PC-3 (cell line): ENCODE results near the gene EXOC4. TPM values are rescaled to one million over a fixed set of nuclear protein-coding genes. Genes with fewer than 3 reads are reported as not detected.

ENCODE experiments used
- ATAC-seq: fragments of 200-7000 bp; cut with Tn5 transposase; 2 replicates; pipeline ENCODE4 v1.9.1; 2020; ENCODE audit warnings: mild to moderate bottlenecking, moderate library complexity
- BruUV-seq: library from RNA; stranded (reverse); fragments of 400-500 nt; replicated peaks from 2 replicates; lab custom pipeline; 2021; lab: Mats Ljungman, UMichigan
- CTCF ChIA-PET: fragments of 300-600 bp; sonication (Branson Sonifier 250); formaldehyde crosslinking; loops from one replicate; lab custom pipeline; 2022; ENCODE audit warnings: antibody characterized with exemption; lab: Charles Lee
- POLR2A ChIA-PET: fragments of 300-600 bp; sonication (Branson Sonifier 250); formaldehyde crosslinking; loops from one replicate; lab custom pipeline; 2022; ENCODE audit warnings: antibody characterized with exemption; ENCODE audit not compliant: unreplicated experiment; lab: Charles Lee
- DNase-seq: peaks from one replicate; pipeline ENCODE4 v3.0.0-alpha.2; 2015
- H2AFZ ChIP-seq: fragments of 300-600 bp; sonication (generic); 2 replicates; pipeline ENCODE4 v1.6.0; 2016; ENCODE audit warnings: antibody characterized with exemption, low read length
- H3F3A ChIP-seq: fragments of 300-600 bp; sonication (generic); one replicate; pipeline ENCODE4 v1.6.0; 2017; ENCODE audit warnings: antibody characterized with exemption, low read length, control low read depth, mild to moderate bottlenecking; ENCODE audit not compliant: unreplicated experiment
- H3K27ac ChIP-seq: fragments of 300-600 bp; sonication (generic); 2 replicates; pipeline ENCODE4 v1.5.1; 2016; ENCODE audit warnings: mild to moderate bottlenecking, low read length
- H3K27me3 ChIP-seq: fragments of 300-600 bp; sonication (generic); 2 replicates; pipeline ENCODE4 v1.6.1; 2016; ENCODE audit warnings: low read length, mixed read lengths
- H3K36me3 ChIP-seq: fragments of 300-600 bp; sonication (generic); 2 replicates; pipeline ENCODE4 v1.6.1; 2016; ENCODE audit warnings: low read depth, mixed run types, low read length, mixed read lengths
- H3K4me1 ChIP-seq: fragments of 300-600 bp; sonication (generic); 2 replicates; pipeline ENCODE4 v1.5.1; 2016; ENCODE audit warnings: low read length; ENCODE audit not compliant: insufficient read depth
- H3K4me2 ChIP-seq: fragments of 300-600 bp; sonication (generic); 2 replicates; pipeline ENCODE4 v1.6.0; 2016; ENCODE audit warnings: low read length
- H3K4me3 ChIP-seq: fragments of 300-600 bp; sonication (generic); 2 replicates; pipeline ENCODE4 v1.5.1; 2016; ENCODE audit warnings: mild to moderate bottlenecking, low read length, mixed read lengths
- H3K79me2 ChIP-seq: fragments of 300-600 bp; sonication (generic); 2 replicates; pipeline ENCODE4 v1.6.1; 2017; ENCODE audit warnings: low read length, mixed read lengths
- H3K9ac ChIP-seq: fragments of 300-600 bp; sonication (generic); 2 replicates; pipeline ENCODE4 v1.6.0; 2016; ENCODE audit warnings: mild to moderate bottlenecking, low read length
- H3K9me2 ChIP-seq: fragments of 300-600 bp; sonication (generic); replicated peaks from 2 replicates; pipeline ENCODE4 v1.6.1; 2016; ENCODE audit warnings: mixed run types, low read length, mixed read lengths
- H3K9me3 ChIP-seq: fragments of 300-600 bp; sonication (generic); 2 replicates; pipeline ENCODE4 v1.6.1; 2016; ENCODE audit warnings: low read length, mixed read lengths
- H4K20me1 ChIP-seq: fragments of 300-600 bp; sonication (generic); 2 replicates; pipeline ENCODE4 v1.6.1; 2016; ENCODE audit warnings: low read length, mixed read lengths
- EZH2 ChIP-seq: fragments of 300-600 bp; sonication (generic); IDR thresholded peaks from one replicate; pipeline ENCODE4 v1.6.1; 2017; ENCODE audit warnings: antibody characterized with exemption, mild to moderate bottlenecking, low read length; ENCODE audit not compliant: unreplicated experiment
- EZH2phosphoT487 ChIP-seq: fragments of 300-600 bp; sonication (generic); IDR thresholded peaks from 2 replicates; pipeline ENCODE4 v1.6.1; 2018; ENCODE audit warnings: mild to moderate bottlenecking, antibody characterized with exemption, low read length, borderline replicate concordance
- intact Hi-C: fragments of 100-400 bp; cut with micrococcal nuclease; formaldehyde crosslinking; loops from 2 replicates; pipeline ENCODE4 v1.9.0; 2023
- total RNA-seq: library from RNA; depleted of rRNA; stranded (reverse); fragments of >200 nt; gene quantifications from 2 replicates; pipeline ENCODE4 v1.2.3, GENCODE V29; 2014
- TF ChIP-seq, protein P1 (sequence below): fragments of 300-600 bp; sonication (generic); conservative IDR thresholded peaks from 2 replicates; pipeline ENCODE4 v1.5.1; 2017; ENCODE audit warnings: antibody characterized with exemption, low read depth, mild to moderate bottlenecking, low read length

Gene EXOC4
- total RNA-seq, 1 experiment from 2014 or later = 43.5 TPM

DNA sequence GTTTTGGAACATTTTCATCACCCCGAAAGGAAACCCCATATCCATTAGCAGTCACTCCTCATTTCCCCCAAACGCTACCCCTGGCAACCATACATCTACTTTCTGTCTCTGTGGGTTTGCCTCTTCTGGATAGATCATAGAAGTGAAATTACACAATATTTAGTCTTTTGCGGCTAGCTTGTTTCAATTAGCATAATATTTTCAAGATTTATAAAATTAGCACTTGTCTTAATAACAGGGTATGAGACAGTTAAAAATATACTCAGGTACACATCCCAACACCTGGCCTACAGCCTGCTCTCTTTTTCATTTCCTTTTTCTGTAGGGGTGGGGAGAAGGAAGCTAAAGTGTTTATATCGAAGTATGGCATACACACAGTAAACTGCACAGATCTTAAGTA is 792.8 kb downstream of the EXOC4 start:
- no peaks in the 10 kb centered on the region for H3K4me1 ChIP-seq
- DNase-seq (no peak), ATAC-seq (no peak)
- H3K79me2 ChIP-seq = no peaks in the 10 kb centered on the region
- intact Hi-C loops = no loop called here
- H3K4me2 ChIP-seq = no peak overlapping the region
- H3K9ac ChIP-seq = no peak overlapping the region
- no peaks in the 10 kb centered on the region for H3F3A ChIP-seq
- H3K36me3 ChIP-seq = no peaks in the 10 kb centered on the region
- ChIA-PET CTCF (no interaction called here), POLR2A (no interaction called here)
- TF ChIP-seq EZH2 (no peak), EZH2phosphoT487 (no peak)
- TF ChIP-seq, protein P1, sequence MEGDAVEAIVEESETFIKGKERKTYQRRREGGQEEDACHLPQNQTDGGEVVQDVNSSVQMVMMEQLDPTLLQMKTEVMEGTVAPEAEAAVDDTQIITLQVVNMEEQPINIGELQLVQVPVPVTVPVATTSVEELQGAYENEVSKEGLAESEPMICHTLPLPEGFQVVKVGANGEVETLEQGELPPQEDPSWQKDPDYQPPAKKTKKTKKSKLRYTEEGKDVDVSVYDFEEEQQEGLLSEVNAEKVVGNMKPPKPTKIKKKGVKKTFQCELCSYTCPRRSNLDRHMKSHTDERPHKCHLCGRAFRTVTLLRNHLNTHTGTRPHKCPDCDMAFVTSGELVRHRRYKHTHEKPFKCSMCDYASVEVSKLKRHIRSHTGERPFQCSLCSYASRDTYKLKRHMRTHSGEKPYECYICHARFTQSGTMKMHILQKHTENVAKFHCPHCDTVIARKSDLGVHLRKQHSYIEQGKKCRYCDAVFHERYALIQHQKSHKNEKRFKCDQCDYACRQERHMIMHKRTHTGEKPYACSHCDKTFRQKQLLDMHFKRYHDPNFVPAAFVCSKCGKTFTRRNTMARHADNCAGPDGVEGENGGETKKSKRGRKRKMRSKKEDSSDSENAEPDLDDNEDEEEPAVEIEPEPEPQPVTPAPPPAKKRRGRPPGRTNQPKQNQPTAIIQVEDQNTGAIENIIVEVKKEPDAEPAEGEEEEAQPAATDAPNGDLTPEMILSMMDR = no peak
- H3K9me2 ChIP-seq = no peaks in the 10 kb centered on the region
- H3K9me3 ChIP-seq = no peaks in the 10 kb centered on the region
- H2AFZ ChIP-seq = no peak overlapping the region
- BruUV-seq = no TSS peak
- H3K4me3 ChIP-seq = no peak overlapping the region
- H4K20me1 ChIP-seq = no peaks in the 10 kb centered on the region
- H3K27ac ChIP-seq = no peak overlapping the region
- H3K27me3 ChIP-seq = no peaks in the 10 kb centered on the region

DNA sequence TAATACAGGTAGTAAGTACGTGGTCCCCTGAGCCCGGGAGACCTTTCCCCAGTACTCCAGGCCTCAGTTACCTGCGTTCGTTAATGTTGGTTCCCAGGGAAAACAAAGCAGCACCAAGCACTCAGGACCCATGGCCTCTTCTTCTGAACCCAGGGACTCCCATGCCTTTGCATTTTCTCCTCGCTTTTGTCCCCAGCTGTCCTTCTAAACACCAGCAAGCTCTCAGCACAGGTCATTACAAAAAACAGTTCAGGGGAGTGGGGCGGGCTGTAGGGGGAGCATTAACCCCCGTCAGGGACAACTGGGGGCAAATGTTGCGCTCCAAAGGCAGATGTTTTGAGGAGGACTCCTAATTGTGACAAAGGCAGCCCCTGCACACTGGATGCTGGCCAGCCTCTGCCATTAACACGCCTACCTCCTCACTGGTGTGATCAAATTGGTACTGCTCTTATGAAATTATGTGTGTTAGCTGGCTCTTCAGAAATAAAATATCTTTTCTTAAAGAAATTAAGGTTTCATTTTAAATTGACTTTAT is 793.8 kb downstream of the EXOC4 start:
- H3K27me3 ChIP-seq = no peaks in the 10 kb centered on the region
- no peak overlapping the region for H3K27ac ChIP-seq
- intact Hi-C loops = no loop called here
- no peaks in the 10 kb centered on the region for H3K9me3 ChIP-seq
- H3K4me3 ChIP-seq = no peak overlapping the region
- no peaks in the 10 kb centered on the region for H3K4me1 ChIP-seq
- no TSS peak for BruUV-seq
- ChIA-PET CTCF (no interaction called here), POLR2A (no interaction called here)
- no peaks in the 10 kb centered on the region for H4K20me1 ChIP-seq
- H3K36me3 ChIP-seq = no peaks in the 10 kb centered on the region
- H3K9ac ChIP-seq = no peak overlapping the region
- ATAC-seq = no peak
- no peak overlapping the region for H3K4me2 ChIP-seq
- H3K79me2 ChIP-seq = no peaks in the 10 kb centered on the region
- H2AFZ ChIP-seq = no peak overlapping the region
- no peak for TF ChIP-seq EZH2
- TF ChIP-seq, protein P1 = no peak
- TF ChIP-seq EZH2phosphoT487 = no peak
- no peaks in the 10 kb centered on the region for H3K9me2 ChIP-seq
- no peaks in the 10 kb centered on the region for H3F3A ChIP-seq
- DNase-seq = no peak

DNA sequence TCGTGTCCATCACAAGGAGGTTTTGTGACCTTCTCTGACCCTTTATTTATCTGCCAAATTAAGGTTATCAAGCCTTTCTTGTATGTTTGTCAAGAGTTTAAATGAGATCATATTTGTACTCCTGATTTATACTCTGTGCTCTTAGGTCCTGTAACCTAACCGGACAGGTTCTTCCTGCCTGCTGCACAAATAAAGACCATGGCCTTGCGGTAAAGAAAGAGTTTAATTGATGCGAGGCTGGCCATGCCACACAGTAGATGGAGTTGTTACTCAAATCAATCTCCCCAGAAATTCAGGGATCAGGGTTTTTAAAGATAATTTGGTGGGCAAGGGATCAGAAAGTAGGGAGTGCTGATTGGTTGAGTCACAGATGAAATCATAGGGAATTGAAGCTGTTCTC is 794.8 kb downstream of the EXOC4 start:
- CTCF ChIA-PET = no interaction called here
- ATAC-seq = no peak
- no peak overlapping the region for H3K27ac ChIP-seq

More for the DNA sequence above, 794.8 kb downstream of the EXOC4 start:
- Histone ChIP-seq H3K79me2 (no peaks in the 10 kb centered on the region), H3K9me2 (no peaks in the 10 kb centered on the region), H3K27me3 (no peaks in the 10 kb centered on the region), H3K36me3 (no peaks in the 10 kb centered on the region), H4K20me1 (no peaks in the 10 kb centered on the region), H3F3A (no peaks in the 10 kb centered on the region), H3K9ac (no peak overlapping the region), H3K4me1 (no peaks in the 10 kb centered on the region), H3K4me3 (no peak overlapping the region), H3K9me3 (no peaks in the 10 kb centered on the region), H3K4me2 (no peak overlapping the region), H2AFZ (no peak overlapping the region)
- POLR2A ChIA-PET = no interaction called here
- DNase-seq = no peak
- TF ChIP-seq EZH2phosphoT487 (no peak), EZH2 (no peak)
- TF ChIP-seq, protein P1 = no peak
- BruUV-seq = no TSS peak
- intact Hi-C loops = no loop called here
